GM12875 (cell line): ENCODE measurements around the gene FERMT3.

Experiments used
- H3K4me3 ChIP-seq: one replicate; pipeline ENCODE4 v1.5.1; 2011; ENCODE audit warnings: low read depth, low read length, control low read depth
- TF ChIP-seq, protein P1 (sequence below): IDR thresholded peaks from 2 replicates; pipeline ENCODE4 v1.5.1; 2011; ENCODE audit warnings: low read depth, mild to moderate bottlenecking, control low read depth, inconsistent platforms, low read length, moderate library complexity, borderline replicate concordance; ENCODE audit not compliant: insufficient read depth

Gene FERMT3

DNA sequence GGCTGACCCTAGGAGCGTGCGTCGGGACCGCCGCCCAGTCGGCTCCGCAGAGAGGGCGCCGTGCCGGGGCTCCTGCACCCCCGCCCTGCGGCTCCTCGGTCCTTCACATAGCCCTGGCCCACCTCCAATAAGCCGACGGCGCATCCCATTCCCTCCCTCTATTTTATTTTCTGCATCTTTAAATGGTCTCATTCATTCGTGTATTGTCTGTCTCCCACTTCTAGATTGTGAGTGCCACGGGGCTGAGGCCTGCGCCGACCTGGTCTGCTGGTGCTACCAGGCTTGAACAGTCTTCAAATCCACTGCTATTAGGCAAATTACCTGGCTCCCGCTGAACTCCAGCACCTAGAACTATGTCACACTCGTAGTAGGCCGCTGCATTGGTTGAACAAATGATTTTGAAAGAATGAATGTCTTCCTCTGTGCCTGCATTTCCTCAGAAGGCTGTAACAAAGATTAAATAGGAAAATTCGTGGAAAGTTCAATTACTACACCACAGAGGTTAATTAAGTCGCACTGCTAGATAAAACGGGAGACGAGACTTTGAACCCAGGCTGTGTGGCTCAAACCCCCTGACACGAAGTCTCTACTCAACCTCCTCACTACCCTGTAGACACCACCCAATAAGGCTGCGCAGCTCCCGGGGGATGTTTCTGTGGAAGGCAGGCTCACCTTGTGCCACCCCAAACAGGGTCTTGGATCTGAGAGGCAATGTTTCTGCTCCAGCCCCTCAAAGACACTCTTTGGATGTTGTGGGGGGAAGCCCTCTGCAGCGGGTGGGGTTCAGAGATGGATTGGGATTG is 41.4 kb downstream of the FERMT3 start:
- TF ChIP-seq, protein P1, sequence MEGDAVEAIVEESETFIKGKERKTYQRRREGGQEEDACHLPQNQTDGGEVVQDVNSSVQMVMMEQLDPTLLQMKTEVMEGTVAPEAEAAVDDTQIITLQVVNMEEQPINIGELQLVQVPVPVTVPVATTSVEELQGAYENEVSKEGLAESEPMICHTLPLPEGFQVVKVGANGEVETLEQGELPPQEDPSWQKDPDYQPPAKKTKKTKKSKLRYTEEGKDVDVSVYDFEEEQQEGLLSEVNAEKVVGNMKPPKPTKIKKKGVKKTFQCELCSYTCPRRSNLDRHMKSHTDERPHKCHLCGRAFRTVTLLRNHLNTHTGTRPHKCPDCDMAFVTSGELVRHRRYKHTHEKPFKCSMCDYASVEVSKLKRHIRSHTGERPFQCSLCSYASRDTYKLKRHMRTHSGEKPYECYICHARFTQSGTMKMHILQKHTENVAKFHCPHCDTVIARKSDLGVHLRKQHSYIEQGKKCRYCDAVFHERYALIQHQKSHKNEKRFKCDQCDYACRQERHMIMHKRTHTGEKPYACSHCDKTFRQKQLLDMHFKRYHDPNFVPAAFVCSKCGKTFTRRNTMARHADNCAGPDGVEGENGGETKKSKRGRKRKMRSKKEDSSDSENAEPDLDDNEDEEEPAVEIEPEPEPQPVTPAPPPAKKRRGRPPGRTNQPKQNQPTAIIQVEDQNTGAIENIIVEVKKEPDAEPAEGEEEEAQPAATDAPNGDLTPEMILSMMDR = no peak
- peak overlapping the region; percentile 58 for H3K4me3 ChIP-seq

DNA sequence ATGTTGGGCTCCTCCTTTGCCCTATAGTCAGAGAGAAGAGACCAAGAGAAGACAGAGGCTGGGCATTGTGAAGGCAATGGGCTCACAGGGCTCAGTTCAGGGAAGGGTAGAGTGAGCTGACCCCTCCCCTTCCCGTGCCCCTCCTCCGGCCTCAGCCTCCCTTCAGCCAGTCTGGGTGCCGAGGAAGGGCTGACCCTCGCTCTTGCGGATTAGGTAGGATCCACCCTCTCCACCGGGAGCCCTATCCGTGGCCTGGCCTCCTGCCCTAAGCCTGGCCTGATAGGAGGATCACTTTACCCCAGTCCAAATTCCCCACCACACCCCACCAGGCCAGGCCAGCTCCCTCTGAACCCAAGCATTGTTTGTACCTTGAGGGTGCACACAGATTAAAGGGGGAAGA is 42.1 kb downstream of the FERMT3 start:
- no peak overlapping the region for H3K4me3 ChIP-seq
- TF ChIP-seq, protein P1 = no peak

DNA sequence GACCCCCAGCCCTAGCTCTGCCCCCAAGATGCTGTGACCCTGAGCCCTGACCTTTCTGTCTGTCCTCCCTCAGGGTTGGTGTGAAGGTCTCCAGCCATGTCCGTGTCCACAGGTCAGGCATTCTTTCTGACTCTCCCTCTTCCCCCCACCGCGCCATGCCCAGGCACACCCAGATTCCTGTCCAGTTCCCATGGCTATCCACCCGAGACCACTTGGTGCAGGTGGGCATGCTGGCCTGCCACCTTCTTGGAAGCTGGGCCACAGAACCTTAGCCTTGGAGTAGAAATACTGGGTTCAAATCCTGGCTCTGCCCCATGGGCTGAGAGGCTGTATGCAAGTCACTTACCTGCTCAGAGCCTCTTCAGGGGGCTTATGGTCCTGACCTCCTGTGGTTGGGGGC is 42.5 kb downstream of the FERMT3 start:
- H3K4me3 ChIP-seq = no peak overlapping the region
- TF ChIP-seq, protein P1 = no peak

DNA sequence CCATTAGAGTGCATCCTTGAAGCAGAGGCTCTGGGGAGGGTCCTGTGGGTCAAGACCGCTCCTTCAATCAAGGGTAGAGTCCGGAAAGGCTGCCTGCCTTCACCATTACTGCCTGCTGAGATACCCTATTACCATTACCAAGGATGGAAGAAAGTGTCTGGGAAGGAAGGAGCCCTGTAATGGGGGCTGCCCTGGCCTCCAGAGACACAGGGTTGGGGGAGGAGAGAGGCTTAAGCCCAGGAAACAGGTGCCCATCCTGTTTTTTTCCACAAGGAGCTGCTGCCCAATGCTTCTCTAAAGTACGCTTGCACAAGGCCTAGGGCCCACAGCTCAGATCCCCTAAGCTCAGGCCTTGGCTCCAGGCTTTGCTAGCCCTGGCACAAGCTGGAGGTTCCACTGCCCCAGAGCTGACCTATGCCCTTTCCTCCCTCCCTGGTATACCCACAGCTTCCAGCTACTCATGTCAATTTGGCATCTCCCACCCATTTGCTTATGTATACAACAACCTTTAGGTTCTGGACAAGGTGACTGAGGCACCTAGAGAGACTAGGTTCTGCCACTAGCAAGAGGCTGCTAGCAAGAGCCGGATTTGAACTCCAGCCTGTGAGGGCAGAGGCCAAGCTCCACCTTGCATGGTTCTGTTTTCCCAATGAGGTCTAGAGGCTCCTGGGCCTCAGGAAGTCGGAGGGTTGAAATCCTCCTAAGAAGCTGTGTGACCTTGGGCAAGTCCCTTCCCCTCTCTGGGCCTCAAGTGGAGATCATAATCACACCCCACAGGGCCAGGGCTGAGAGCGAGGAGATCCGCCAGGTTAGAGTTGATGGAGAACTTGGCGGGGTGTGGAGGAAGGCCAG is 43.3 kb downstream of the FERMT3 start:
- no peak overlapping the region for H3K4me3 ChIP-seq
- TF ChIP-seq, protein P1 = no peak

DNA sequence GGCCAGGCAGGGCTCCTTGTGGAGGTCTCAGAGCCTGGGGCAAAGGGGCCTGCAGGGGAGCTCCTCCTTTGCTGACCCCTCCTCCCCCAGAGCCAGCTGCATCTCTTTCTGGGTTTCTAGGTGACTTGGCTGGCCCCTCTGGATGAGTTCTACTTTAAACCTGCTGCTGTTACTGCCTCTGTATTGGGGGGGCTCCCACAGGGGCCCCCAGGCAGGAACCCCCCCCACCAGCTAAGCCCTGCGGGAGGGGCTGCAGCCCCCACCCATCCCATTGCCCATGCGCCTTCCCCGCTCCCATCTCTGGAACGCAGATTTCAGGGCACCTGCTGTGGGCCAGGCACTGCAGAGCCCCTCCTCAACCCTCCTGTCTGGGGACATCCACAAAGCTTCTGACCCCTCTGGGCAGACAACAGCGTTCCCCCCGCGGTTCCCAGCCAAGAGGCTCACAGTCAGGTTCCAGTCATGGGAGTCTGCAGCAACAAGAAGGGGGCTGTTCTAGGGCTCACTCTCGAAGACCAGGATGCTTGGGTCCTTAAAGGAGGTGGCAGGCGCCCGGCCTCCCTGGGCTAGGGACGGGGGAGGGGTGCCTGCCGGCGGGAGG is 44.0 kb downstream of the FERMT3 start:
- peak overlapping the region; percentile 42 for H3K4me3 ChIP-seq
- TF ChIP-seq, protein P1 = no peak

DNA sequence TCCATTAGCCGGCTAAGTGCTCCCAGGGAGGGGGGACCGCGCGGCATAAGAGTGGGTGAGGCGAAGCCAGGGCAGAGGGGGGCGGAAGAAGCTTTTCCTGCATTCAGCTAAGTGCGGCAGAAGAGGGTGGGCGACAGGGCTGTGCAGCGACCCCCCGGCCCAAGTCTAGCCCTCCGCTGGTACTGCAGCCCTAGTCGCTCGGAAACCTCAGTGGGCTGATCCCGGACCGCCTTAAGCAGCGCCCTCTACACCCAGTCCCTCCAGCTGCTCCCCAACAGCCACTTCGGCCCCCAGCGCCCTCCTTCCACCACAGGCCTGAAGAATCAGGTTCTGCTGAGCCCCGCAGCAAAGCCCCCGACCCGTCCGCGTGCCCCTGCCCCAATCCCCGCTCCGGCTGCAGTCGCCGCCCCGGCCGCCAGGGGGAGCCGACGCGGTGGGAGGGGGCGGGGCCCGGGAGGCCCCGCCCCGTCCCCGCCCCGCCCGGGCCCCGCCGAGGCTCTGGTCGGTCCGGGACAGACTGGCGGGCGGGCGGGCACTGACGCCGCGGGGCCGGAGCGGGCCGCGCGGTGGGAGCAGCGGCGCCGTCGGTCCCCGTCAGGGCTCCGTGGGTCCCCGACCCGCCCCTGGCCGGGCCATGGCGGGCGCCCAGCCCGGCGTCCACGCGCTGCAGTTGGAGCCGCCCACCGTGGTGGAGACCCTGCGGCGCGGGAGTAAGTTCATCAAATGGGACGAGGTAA is 44.7 kb downstream of the FERMT3 start, which contains the start of gene PLCB3:
PLCB3 (plus strand) TSS at position 515 of the 737 bp plus-strand sequence; CDS start at position 635, 120 bp downstream.
- peak within 1 kb of the TSS; percentile 77 for H3K4me3 ChIP-seq
- TF ChIP-seq, protein P1 = peak; percentile 79
